Sigmoid colon (tissue), 4 donors: Measurements from ENCODE around the gene IER5.

Experiments used
- CTCF ChIP-seq, 4 experiments: fragments of 450-650 bp in 3 of 4; fragments of 200-600 bp in 1 of 4; IDR thresholded peaks; one replicate each; pipeline ENCODE4 v1.5.1; 2016 to 2019; ENCODE audit warnings: antibody characterized with exemption in 4 of 4, mild to moderate bottlenecking in 3 of 4, moderate library complexity in 2 of 4
- EP300 ChIP-seq, 4 donors: sonication (generic); formaldehyde crosslinking; IDR thresholded peaks; one replicate each; pipeline ENCODE4 v1.6.1; 2017; ENCODE audit warnings: antibody characterized with exemption in 4 of 4

- no peak for TF ChIP-seq CTCF (IDR thresholded peaks at IDR 0.05)
- no peak for TF ChIP-seq EP300 (IDR thresholded peaks at IDR 0.05)
Measured at GRCh38 chr1:181120924-181121323, 32.4 kb downstream of the IER5 start.
